Stimulated activated CD4-positive, alpha-beta T cell treated with anti-CD3 and anti-CD28 coated beads, TNF-alpha, amount 100 ng/mL, for 24 hours (primary cell): ENCODE data around the gene CAMK2B.
"Not testable (repeated sequence)": the region's sequence is repeated elsewhere in the genome, so short reads cannot be mapped to it uniquely, and the experiment has no call there.

ENCODE experiments used
- DNase-seq, 3 experiments: peaks; one replicate each; pipeline ENCODE4 v3.0.0-alpha.2; 2020; ENCODE audit warnings: low read depth in 3 of 3

CAMK2B gene

GRCh38 chr7:44193011-44193802, 132.2 kb downstream of the CAMK2B start:
- DNase-seq = no peak

- DNase-seq = no peak
Observed at GRCh38 chr7:44191171-44191570, 134.2 kb downstream of the CAMK2B start.

GRCh38 chr7:44189993-44190872, 135.2 kb downstream of the CAMK2B start:
- no peak for DNase-seq

- no peak for DNase-seq
Observed at GRCh38 chr7:44189286-44189992, 136.0 kb downstream of the CAMK2B start, which contains the start of gene GCK. TSS of gene GCK (minus strand) at chr7:44189439. CDS start at chr7:44188953, 486 bp downstream.

- no peak for DNase-seq
Observed at GRCh38 chr7:44188480-44189225, 136.7 kb downstream of the CAMK2B start.

- no peak for DNase-seq
Observed at GRCh38 chr7:44187636-44188416, 137.6 kb downstream of the CAMK2B start.

GRCh38 chr7:44186736-44187135, 138.7 kb downstream of the CAMK2B start:
- DNase-seq = no peak

GRCh38 chr7:44185729-44186128, 139.7 kb downstream of the CAMK2B start:
- no peak for DNase-seq

- DNase-seq = no peak
Observed at GRCh38 chr7:44184873-44185446, 140.4 kb downstream of the CAMK2B start.

- DNase-seq = no peak
Observed at GRCh38 chr7:44184206-44184872, 141.1 kb downstream of the CAMK2B start.

- DNase-seq = no peak
Observed at GRCh38 chr7:44183386-44183785, 142.0 kb downstream of the CAMK2B start.

- no peak for DNase-seq
Observed at GRCh38 chr7:44182827-44183226, 142.6 kb downstream of the CAMK2B start.

GRCh38 chr7:44180631-44181030, 144.8 kb downstream of the CAMK2B start:
- no peak for DNase-seq

- DNase-seq = no peak
Observed at GRCh38 chr7:44177570-44178131, 147.7 kb downstream of the CAMK2B start.

- no peak for DNase-seq
Observed at GRCh38 chr7:44176486-44176885, 148.9 kb downstream of the CAMK2B start.

- no peak for DNase-seq
Observed at GRCh38 chr7:44175730-44176129, 149.7 kb downstream of the CAMK2B start.

GRCh38 chr7:44174694-44174948, 150.8 kb downstream of the CAMK2B start:
- not testable (repeated sequence) for DNase-seq

GRCh38 chr7:44173911-44174693, 151.3 kb downstream of the CAMK2B start:
- no peak for DNase-seq
